ENCODE measurements around the gene COMT. TPM values are rescaled to one million over a fixed set of nuclear protein-coding genes. Genes with fewer than 3 reads are reported as not detected.

The COMT gene
- total and polyA plus RNA-seq, 9 of the 15 experiments (the other 6 are each of a cell fraction or from before 2014, with no cell fraction given), result 12.5 to 351 (median 155) TPM

GRCh38 chr22:19978748-19979147 is 37.2 kb downstream of the COMT start:
- H3K4me3 ChIP-seq, result no peak overlapping the region
- intact Hi-C loops (cut with micrococcal nuclease), result loop anchor here (10.0 kb wide), 2 partner anchors 256 to 316 kb away; no protein-coding TSS in a partner anchor
- TF ChIP-seq ZNF124 (CRISPR knock-in tag; IDR thresholded peaks at IDR 0.05) (no peak), EWSR1 (IDR thresholded peaks at IDR 0.05; ENCODE audit: borderline replicate concordance, low read depth, partially characterized antibody) (no peak), NR1H2 (CRISPR knock-in tag; IDR thresholded peaks at IDR 0.05) (no peak), HDAC8 (tag; IDR thresholded peaks at IDR 0.05) (no peak), ETS1 (conservative IDR thresholded peaks at IDR 0.05; ENCODE audit: control insufficient read depth, low read depth, low read length) (0 out of 2 replicates have a peak, but pooled peaks have one; percentile 33), SMC3 (conservative IDR thresholded peaks at IDR 0.05; ENCODE audit: insufficient read depth, low read depth, low read length) (0 out of 2 replicates have a peak, but pooled peaks have one; percentile 5), ZBTB12 (CRISPR knock-in tag; IDR thresholded peaks at IDR 0.05) (no peak), KLF13 (tag; IDR thresholded peaks at IDR 0.05; ENCODE audit: borderline replicate concordance, low read depth) (no peak), E2F6 (IDR thresholded peaks at IDR 0.05; ENCODE audit: borderline replicate concordance in 1 of 2, extremely low read depth in 1 of 2, insufficient read depth in 1 of 2, insufficient read length in 1 of 2, low read depth in 1 of 2, low read length in 1 of 2, poor library complexity in 1 of 2, severe bottlenecking in 1 of 2) (peak in 1 of 2 experiments; percentile 36), KDM5B (IDR thresholded peaks at IDR 0.05; ENCODE audit: insufficient replicate concordance, low read depth, low read length) (peak; percentile 36), TAF15 (IDR thresholded peaks at IDR 0.05; ENCODE audit: low read depth, low read length) (no peak), SFPQ (IDR thresholded peaks at IDR 0.05; ENCODE audit: low read depth, low read length) (no peak), ARID1B (IDR thresholded peaks at IDR 0.05) (no peak), CBX3 (IDR thresholded peaks at IDR 0.05; ENCODE audit: borderline replicate concordance in 1 of 2, low read length in 2 of 2) (peak in 1 of 2 experiments; percentile 87; a peak in 1 of 3 replicates), ESRRA (IDR thresholded peaks at IDR 0.05; ENCODE audit: borderline replicate concordance, low read depth) (no peak), ZNF232 (CRISPR knock-in tag; IDR thresholded peaks at IDR 0.05) (no peak)

More at GRCh38 chr22:19978748-19979147, 37.2 kb downstream of the COMT start:
- Histone ChIP-seq H3K9me1 (ENCODE audit: control insufficient read depth, insufficient read depth, low read length) (peaks cover 27% of the 10 kb centered on the region), H3K4me1 (replicated peaks in 1 of 2; ENCODE audit: control insufficient read depth in 2 of 2, insufficient read depth in 2 of 2, low read length in 2 of 2) (peaks cover 18 to 79% of the 10 kb centered on the region in 2 experiments), H2AFZ (ENCODE audit: low read depth, low read length) (no peak overlapping the region), H4K20me1 (replicated peaks; ENCODE audit: control insufficient read depth, insufficient read depth, low read length) (peaks cover 42% of the 10 kb centered on the region), H3K36me3 (ENCODE audit: control insufficient read depth, insufficient read depth, low read length) (peaks cover 30% of the 10 kb centered on the region; the same call in 2 of the 3 replicates), H3K4me2 (ENCODE audit: insufficient read depth, low read length) (no peak overlapping the region), H3K79me2 (ENCODE audit: control insufficient read depth, insufficient read depth, low read length) (no peaks in the 10 kb centered on the region), H3K9ac (ENCODE audit: insufficient read depth in 1 of 2, low read depth in 2 of 2, low read length in 2 of 2) (peak overlapping the region in 1 of 2 experiments; percentile 31; a peak in 2 of 4 replicates), H3K9me3 (replicated peaks; ENCODE audit: control insufficient read depth, insufficient read depth, low read depth, low read length) (no peaks in the 10 kb centered on the region), H3K27ac (ENCODE audit: extremely low read depth, low read depth, low read length) (no peak overlapping the region), H3K27me3 (ENCODE audit: control insufficient read depth in 2 of 2, insufficient read depth in 2 of 2, low read length in 2 of 2) (no peaks in the 10 kb centered on the region)
- DNase-seq (ENCODE audit: extremely low read depth in 1 of 4, low spot score in 3 of 4), result no peak
- BruUV-seq (replicated peaks), result no TSS peak
- POLR2A ChIA-PET, result interaction anchor here (0.6 to 3.0 kb wide), 13 partner anchors 8 to 195 kb away, joined by 3 to 11 read pairs (median 4); no protein-coding TSS in a partner anchor
- in situ Hi-C loops (cut with MboI), result no loop called here
- CTCF ChIA-PET (ENCODE audit: low intra/inter-chr PET ratio), result no interaction called here
- FAIRE-seq, result no peak
- ATAC-seq, result no peak
- 79% methylated on average over 17 of the region's 17 CpGs for WGBS (ENCODE audit: insufficient coverage, low coverage, missing lambda C conversion rate)
